SK-N-SH treated with all-trans-retinoic acid at 6 μM for 48 hours (cell line): ENCODE measurements around the gene GTF2IRD1.

Experiments used
- ATAC-seq: fragments of 200-7000 bp; cut with Tn5 transposase; 3 replicates; pipeline ENCODE4 v1.9.1; 2020; ENCODE audit warnings: mild to moderate bottlenecking, moderate library complexity
- ARNTL ChIP-seq: fragments of 450-650 bp; formaldehyde crosslinking; IDR thresholded peaks from 2 replicates; pipeline ENCODE4 v1.5.0; 2020; ENCODE audit warnings: low read depth, mild to moderate bottlenecking, moderate library complexity, borderline replicate concordance
- BACH2 ChIP-seq: fragments of 250-450 bp; sonication (Bioruptor Pico); IDR thresholded peaks from 2 replicates; pipeline ENCODE4 v1.9.0; 2021; ENCODE audit warnings: mild to moderate bottlenecking, borderline replicate concordance
- CSDC2 ChIP-seq: fragments of 250-450 bp; sonication (Bioruptor Pico); IDR thresholded peaks from 2 replicates; pipeline ENCODE4 v1.5.0; 2020; ENCODE audit warnings: mild to moderate bottlenecking, moderate library complexity
- ESRRG ChIP-seq: fragments of 250-450 bp; sonication (Bioruptor Pico); IDR thresholded peaks from 2 replicates; pipeline ENCODE4 v1.6.1; 2021; ENCODE audit warnings: mild to moderate bottlenecking
- GLIS3 ChIP-seq: fragments of 250-450 bp; sonication (Bioruptor Pico); IDR thresholded peaks from 2 replicates; pipeline ENCODE4 v1.5.0; 2020; ENCODE audit warnings: mild to moderate bottlenecking, moderate library complexity
- ISL1 ChIP-seq: fragments of 250-450 bp; sonication (Bioruptor Pico); IDR thresholded peaks from 2 replicates; pipeline ENCODE4 v2.1.2; 2022; ENCODE audit warnings: mild to moderate bottlenecking, moderate library complexity
- OSR1 ChIP-seq: fragments of 250-450 bp; sonication (Bioruptor Pico); IDR thresholded peaks from 2 replicates; pipeline ENCODE4 v1.8.0; 2022; ENCODE audit warnings: moderate library complexity, mild to moderate bottlenecking, inconsistent platforms
- PPARA ChIP-seq: fragments of 250-450 bp; sonication (Bioruptor Pico); IDR thresholded peaks from 2 replicates; pipeline ENCODE4 v1.5.0; 2020; ENCODE audit warnings: mild to moderate bottlenecking, borderline replicate concordance
- RARB ChIP-seq: fragments of 250-450 bp; sonication (Bioruptor Pico); IDR thresholded peaks from 2 replicates; pipeline ENCODE4 v1.8.0; 2021; ENCODE audit warnings: mild to moderate bottlenecking, moderate library complexity
- SNAI2 ChIP-seq: fragments of 250-450 bp; sonication (Bioruptor Pico); IDR thresholded peaks from 2 replicates; pipeline ENCODE4 v1.5.0; 2020; ENCODE audit warnings: mild to moderate bottlenecking, moderate library complexity
- TCF4 ChIP-seq: fragments of 250-450 bp; sonication (Bioruptor Pico); IDR thresholded peaks from 2 replicates; pipeline ENCODE4 v1.8.0; 2021; ENCODE audit warnings: mild to moderate bottlenecking, moderate library complexity, borderline replicate concordance
- TOX ChIP-seq: fragments of 250-450 bp; sonication (Bioruptor Pico); IDR thresholded peaks from 2 replicates; pipeline ENCODE4 v1.8.0; 2021; ENCODE audit warnings: mild to moderate bottlenecking, moderate library complexity, borderline replicate concordance
- ZC3H10 ChIP-seq: fragments of 250-450 bp; sonication (Bioruptor Pico); IDR thresholded peaks from 2 replicates; pipeline ENCODE4 v1.5.1; 2021; ENCODE audit warnings: mild to moderate bottlenecking, moderate library complexity
- ZFP3 ChIP-seq: fragments of 250-450 bp; sonication (Bioruptor Pico); IDR thresholded peaks from 2 replicates; pipeline ENCODE4 v1.5.0; 2020; ENCODE audit warnings: mild to moderate bottlenecking, moderate library complexity
- ZFP30 ChIP-seq: fragments of 450-650 bp; formaldehyde crosslinking; IDR thresholded peaks from 2 replicates; pipeline ENCODE4 v1.5.0; 2022; ENCODE audit warnings: mild to moderate bottlenecking, moderate library complexity
- ZNF565 ChIP-seq: fragments of 450-650 bp; formaldehyde crosslinking; conservative IDR thresholded peaks from 2 replicates; pipeline ENCODE4 v1.5.0; 2020; ENCODE audit warnings: low read depth, mild to moderate bottlenecking, moderate library complexity
- ZNF70 ChIP-seq: fragments of 450-650 bp; formaldehyde crosslinking; IDR thresholded peaks from 2 replicates; pipeline ENCODE4 v1.5.0; 2020; ENCODE audit warnings: mild to moderate bottlenecking, moderate library complexity
- ZNF8 ChIP-seq: fragments of 450-650 bp; formaldehyde crosslinking; IDR thresholded peaks from 2 replicates; pipeline ENCODE4 v1.5.0; 2020; ENCODE audit warnings: mild to moderate bottlenecking, moderate library complexity
- TF ChIP-seq, protein P1 (sequence below): fragments of 250-450 bp; sonication (Bioruptor Pico); IDR thresholded peaks from 2 replicates; pipeline ENCODE4 v1.5.0; 2020; ENCODE audit warnings: mild to moderate bottlenecking, moderate library complexity
- TF ChIP-seq, protein P2 (sequence below): fragments of 250-450 bp; sonication (Bioruptor Pico); IDR thresholded peaks from 2 replicates; pipeline ENCODE4 v1.5.1; 2020; ENCODE audit warnings: low read depth, mild to moderate bottlenecking, moderate library complexity
- TF ChIP-seq, protein P3 (sequence below): fragments of 250-450 bp; sonication (Bioruptor Pico); IDR thresholded peaks from 2 replicates; pipeline ENCODE4 v1.5.1; 2021; ENCODE audit warnings: mild to moderate bottlenecking, moderate library complexity
- TF ChIP-seq, protein P4 (sequence below): fragments of 250-450 bp; sonication (Bioruptor Pico); IDR thresholded peaks from 2 replicates; pipeline ENCODE4 v1.8.0; 2020; ENCODE audit warnings: mild to moderate bottlenecking, moderate library complexity, borderline replicate concordance
- TF ChIP-seq, protein P5 (sequence below): fragments of 250-450 bp; sonication (Bioruptor Pico); IDR thresholded peaks from 2 replicates; pipeline ENCODE4 v1.8.0; 2021; ENCODE audit warnings: low read depth, mild to moderate bottlenecking, moderate library complexity, borderline replicate concordance

GTF2IRD1 gene

DNA sequence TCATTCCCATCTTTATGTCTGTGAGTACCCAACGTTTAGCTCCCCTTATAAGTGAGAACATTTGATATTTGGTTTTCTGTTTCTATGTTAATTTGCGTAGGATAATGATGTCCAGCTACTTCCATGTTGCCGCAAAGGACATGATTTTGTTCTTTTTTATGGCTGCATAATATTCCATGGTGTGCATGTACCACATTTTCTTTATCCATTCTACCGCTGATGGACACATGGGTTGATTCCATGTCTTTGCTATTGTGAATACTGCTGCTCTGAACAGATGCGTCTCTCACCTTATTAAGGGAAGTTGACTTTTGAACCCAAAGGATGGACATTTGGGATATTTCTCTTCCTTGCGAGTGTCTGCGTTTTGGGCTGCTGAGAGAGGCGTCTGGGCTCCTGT lies 50.2 kb downstream of the GTF2IRD1 start:
- TF ChIP-seq ISL1 (no peak), PPARA (CRISPR knock-in tag) (no peak), ZNF8 (peak; percentile 60; the same call in 1 of the 2 replicates), SNAI2 (CRISPR knock-in tag) (no peak)
- TF ChIP-seq, protein P1, sequence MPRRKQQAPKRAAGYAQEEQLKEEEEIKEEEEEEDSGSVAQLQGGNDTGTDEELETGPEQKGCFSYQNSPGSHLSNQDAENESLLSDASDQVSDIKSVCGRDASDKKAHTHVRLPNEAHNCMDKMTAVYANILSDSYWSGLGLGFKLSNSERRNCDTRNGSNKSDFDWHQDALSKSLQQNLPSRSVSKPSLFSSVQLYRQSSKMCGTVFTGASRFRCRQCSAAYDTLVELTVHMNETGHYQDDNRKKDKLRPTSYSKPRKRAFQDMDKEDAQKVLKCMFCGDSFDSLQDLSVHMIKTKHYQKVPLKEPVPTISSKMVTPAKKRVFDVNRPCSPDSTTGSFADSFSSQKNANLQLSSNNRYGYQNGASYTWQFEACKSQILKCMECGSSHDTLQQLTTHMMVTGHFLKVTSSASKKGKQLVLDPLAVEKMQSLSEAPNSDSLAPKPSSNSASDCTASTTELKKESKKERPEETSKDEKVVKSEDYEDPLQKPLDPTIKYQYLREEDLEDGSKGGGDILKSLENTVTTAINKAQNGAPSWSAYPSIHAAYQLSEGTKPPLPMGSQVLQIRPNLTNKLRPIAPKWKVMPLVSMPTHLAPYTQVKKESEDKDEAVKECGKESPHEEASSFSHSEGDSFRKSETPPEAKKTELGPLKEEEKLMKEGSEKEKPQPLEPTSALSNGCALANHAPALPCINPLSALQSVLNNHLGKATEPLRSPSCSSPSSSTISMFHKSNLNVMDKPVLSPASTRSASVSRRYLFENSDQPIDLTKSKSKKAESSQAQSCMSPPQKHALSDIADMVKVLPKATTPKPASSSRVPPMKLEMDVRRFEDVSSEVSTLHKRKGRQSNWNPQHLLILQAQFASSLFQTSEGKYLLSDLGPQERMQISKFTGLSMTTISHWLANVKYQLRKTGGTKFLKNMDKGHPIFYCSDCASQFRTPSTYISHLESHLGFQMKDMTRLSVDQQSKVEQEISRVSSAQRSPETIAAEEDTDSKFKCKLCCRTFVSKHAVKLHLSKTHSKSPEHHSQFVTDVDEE (CRISPR knock-in tag), result no peak
- ATAC-seq, result no peak

DNA sequence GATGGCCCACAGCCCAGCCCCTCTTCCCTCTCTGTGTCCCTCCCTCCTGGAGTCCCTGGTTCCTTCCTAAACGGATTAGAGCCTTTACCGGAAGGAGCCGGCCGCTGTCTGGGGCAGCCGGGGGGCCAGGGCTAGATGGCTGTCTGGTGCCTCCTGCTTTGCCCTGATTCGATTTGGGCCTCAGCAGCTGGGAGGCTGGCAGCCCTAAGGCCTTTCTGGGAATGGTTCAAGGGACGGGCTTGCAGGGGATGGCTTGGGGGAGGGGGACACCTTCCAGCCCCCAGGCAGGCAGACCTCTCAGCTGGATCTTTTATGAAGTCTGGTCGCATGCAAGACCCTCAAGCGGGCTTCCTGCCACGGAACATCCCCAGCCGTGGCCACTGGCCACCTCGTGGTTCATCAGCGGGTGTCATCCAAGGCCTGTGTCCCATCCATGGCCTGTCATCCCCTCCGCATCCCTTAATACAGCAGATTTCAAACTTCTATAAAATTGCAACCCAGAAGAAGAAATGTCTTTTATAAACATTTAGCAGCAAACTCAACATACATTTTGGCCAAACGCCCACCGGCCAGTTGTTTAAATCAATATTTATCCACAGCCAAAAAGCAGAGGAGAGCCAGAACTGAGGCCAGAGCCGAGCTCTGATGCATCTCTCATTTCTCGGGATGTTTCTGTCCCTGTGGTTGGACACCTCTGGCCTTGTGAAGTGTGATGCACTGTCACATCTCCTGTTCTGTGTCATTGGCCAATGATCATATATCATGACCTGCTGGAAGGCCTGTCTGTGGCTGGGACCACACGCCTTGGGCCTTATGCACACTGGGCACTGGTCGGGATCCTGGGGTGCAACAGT lies 52.0 kb downstream of the GTF2IRD1 start:
- peak; percentile 69 for ATAC-seq
- TF ChIP-seq, protein P2, sequence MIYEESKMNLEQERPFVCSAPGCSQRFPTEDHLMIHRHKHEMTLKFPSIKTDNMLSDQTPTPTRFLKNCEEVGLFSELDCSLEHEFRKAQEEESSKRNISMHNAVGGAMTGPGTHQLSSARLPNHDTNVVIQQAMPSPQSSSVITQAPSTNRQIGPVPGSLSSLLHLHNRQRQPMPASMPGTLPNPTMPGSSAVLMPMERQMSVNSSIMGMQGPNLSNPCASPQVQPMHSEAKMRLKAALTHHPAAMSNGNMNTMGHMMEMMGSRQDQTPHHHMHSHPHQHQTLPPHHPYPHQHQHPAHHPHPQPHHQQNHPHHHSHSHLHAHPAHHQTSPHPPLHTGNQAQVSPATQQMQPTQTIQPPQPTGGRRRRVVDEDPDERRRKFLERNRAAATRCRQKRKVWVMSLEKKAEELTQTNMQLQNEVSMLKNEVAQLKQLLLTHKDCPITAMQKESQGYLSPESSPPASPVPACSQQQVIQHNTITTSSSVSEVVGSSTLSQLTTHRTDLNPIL, result no peak
- TF ChIP-seq, protein P3, sequence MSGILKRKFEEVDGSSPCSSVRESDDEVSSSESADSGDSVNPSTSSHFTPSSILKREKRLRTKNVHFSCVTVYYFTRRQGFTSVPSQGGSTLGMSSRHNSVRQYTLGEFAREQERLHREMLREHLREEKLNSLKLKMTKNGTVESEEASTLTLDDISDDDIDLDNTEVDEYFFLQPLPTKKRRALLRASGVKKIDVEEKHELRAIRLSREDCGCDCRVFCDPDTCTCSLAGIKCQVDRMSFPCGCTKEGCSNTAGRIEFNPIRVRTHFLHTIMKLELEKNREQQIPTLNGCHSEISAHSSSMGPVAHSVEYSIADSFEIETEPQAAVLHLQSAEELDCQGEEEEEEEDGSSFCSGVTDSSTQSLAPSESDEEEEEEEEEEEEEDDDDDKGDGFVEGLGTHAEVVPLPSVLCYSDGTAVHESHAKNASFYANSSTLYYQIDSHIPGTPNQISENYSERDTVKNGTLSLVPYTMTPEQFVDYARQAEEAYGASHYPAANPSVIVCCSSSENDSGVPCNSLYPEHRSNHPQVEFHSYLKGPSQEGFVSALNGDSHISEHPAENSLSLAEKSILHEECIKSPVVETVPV (CRISPR knock-in tag), result no peak
- TF ChIP-seq SNAI2 (CRISPR knock-in tag) (no peak), ZNF70 (CRISPR knock-in tag) (no peak; the same call in 1 of the 2 replicates), CSDC2 (CRISPR knock-in tag) (no peak), TCF4 (peak; percentile 97), OSR1 (CRISPR knock-in tag) (no peak), BACH2 (0 out of 2 replicates have a peak, but pooled peaks have one; percentile 16), ESRRG (CRISPR knock-in tag) (no peak), TOX (CRISPR knock-in tag) (no peak), ZC3H10 (CRISPR knock-in tag) (no peak), ZNF565 (CRISPR knock-in tag) (no peak; the same call in 1 of the 2 replicates), ISL1 (no peak), ARNTL (CRISPR knock-in tag) (no peak), ZFP3 (CRISPR knock-in tag) (no peak), RARB (CRISPR knock-in tag) (no peak), ZNF8 (no peak; the same call in 1 of the 2 replicates), ZFP30 (CRISPR knock-in tag) (0 out of 2 replicates have a peak, but pooled peaks have one; percentile 25), PPARA (CRISPR knock-in tag) (no peak), GLIS3 (CRISPR knock-in tag) (0 out of 2 replicates have a peak, but pooled peaks have one; percentile 48)
- TF ChIP-seq, protein P4, sequence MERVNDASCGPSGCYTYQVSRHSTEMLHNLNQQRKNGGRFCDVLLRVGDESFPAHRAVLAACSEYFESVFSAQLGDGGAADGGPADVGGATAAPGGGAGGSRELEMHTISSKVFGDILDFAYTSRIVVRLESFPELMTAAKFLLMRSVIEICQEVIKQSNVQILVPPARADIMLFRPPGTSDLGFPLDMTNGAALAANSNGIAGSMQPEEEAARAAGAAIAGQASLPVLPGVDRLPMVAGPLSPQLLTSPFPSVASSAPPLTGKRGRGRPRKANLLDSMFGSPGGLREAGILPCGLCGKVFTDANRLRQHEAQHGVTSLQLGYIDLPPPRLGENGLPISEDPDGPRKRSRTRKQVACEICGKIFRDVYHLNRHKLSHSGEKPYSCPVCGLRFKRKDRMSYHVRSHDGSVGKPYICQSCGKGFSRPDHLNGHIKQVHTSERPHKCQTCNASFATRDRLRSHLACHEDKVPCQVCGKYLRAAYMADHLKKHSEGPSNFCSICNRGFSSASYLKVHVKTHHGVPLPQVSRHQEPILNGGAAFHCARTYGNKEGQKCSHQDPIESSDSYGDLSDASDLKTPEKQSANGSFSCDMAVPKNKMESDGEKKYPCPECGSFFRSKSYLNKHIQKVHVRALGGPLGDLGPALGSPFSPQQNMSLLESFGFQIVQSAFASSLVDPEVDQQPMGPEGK (CRISPR knock-in tag), result peak; percentile 62; the same call in 1 of the 2 replicates
- TF ChIP-seq, protein P5, sequence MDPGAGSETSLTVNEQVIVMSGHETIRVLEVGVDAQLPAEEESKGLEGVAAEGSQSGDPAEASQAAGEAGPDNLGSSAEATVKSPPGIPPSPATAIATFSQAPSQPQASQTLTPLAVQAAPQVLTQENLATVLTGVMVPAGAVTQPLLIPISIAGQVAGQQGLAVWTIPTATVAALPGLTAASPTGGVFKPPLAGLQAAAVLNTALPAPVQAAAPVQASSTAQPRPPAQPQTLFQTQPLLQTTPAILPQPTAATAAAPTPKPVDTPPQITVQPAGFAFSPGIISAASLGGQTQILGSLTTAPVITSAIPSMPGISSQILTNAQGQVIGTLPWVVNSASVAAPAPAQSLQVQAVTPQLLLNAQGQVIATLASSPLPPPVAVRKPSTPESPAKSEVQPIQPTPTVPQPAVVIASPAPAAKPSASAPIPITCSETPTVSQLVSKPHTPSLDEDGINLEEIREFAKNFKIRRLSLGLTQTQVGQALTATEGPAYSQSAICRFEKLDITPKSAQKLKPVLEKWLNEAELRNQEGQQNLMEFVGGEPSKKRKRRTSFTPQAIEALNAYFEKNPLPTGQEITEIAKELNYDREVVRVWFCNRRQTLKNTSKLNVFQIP (CRISPR knock-in tag), result no peak
- TF ChIP-seq, protein P1 (CRISPR knock-in tag), result peak; percentile 96
- TF ChIP-seq, all 23 proteins: peak for 6
